GM23338 (cell line): ENCODE data around the gene CXCR1.

Source experiments
- CREB1 ChIP-seq: fragments of 250-450 bp; sonication (Bioruptor Pico); IDR thresholded peaks from 2 replicates; pipeline ENCODE4 v1.5.0; 2020; ENCODE audit warnings: low read depth, mild to moderate bottlenecking, moderate library complexity
- CTCF ChIP-seq, 2 experiments: fragments of 200-600 bp in 1 of 2; sonication (generic) in 1 of 2; conservative IDR thresholded peaks; 2 replicates each; pipeline versions ENCODE4 v1.5.1 to v1.6.1; 2016 to 2017; ENCODE audit warnings: antibody characterized with exemption in 2 of 2, low read depth in 2 of 2, mild to moderate bottlenecking in 2 of 2, moderate library complexity in 1 of 2
- ETS1 ChIP-seq: IDR thresholded peaks from 2 replicates; pipeline ENCODE4 v1.6.1; 2016; ENCODE audit warnings: antibody characterized with exemption
- EZH2 ChIP-seq: fragments of 200-600 bp; sonication (generic); IDR thresholded peaks from one replicate; pipeline ENCODE4 v1.8.0; 2017; ENCODE audit warnings: antibody characterized with exemption, mild to moderate bottlenecking, low read depth; ENCODE audit not compliant: unreplicated experiment
- EZH2phosphoT487 ChIP-seq: fragments of 200-600 bp; sonication (generic); IDR thresholded peaks from one replicate; pipeline ENCODE4 v1.8.1; 2018; ENCODE audit warnings: antibody characterized with exemption; ENCODE audit not compliant: unreplicated experiment
- NANOG ChIP-seq: IDR thresholded peaks from 2 replicates; pipeline ENCODE4 v1.6.1; 2016; ENCODE audit warnings: antibody characterized with exemption, borderline replicate concordance
- POLR2AphosphoS5 ChIP-seq: IDR thresholded peaks from 2 replicates; pipeline ENCODE4 v1.6.1; 2016; ENCODE audit warnings: antibody characterized with exemption, low read depth
- REST ChIP-seq: IDR thresholded peaks from one replicate; pipeline ENCODE4 v1.6.1; 2018; ENCODE audit warnings: antibody characterized with exemption; ENCODE audit not compliant: unreplicated experiment
- ZNF331 ChIP-seq: fragments of 250-450 bp; sonication (Bioruptor Pico); IDR thresholded peaks from 2 replicates; pipeline ENCODE4 v1.5.0; 2020; ENCODE audit warnings: low read depth, mild to moderate bottlenecking, moderate library complexity

GRCh38 chr2:218184331-218184730 is 17.6 kb upstream of the CXCR1 start:
- TF ChIP-seq CTCF (conservative IDR thresholded peaks at IDR 0.05; ENCODE audit: low read depth in 2 of 2) (no peak), ETS1 (no peak), POLR2AphosphoS5 (no peak), EZH2 (no peak), REST (no peak), ZNF331 (CRISPR knock-in tag) (no peak), EZH2phosphoT487 (no peak), CREB1 (CRISPR knock-in tag) (no peak), NANOG (no peak)
